ENCODE measurements around the gene CYBC1. TPM values are rescaled to one million over a fixed set of nuclear protein-coding genes. Genes with fewer than 3 reads are reported as not detected.

The CYBC1 gene
- polyA plus RNA-seq, 2 of the 4 experiments (the other 2 are of a cell fraction) = 81.8 to 86.5 TPM

- TF ChIP-seq FOSB (CRISPR knock-in tag; IDR thresholded peaks at IDR 0.05) = no peak
Observed at GRCh38 chr17:82491533-82491932, 41.0 kb upstream of the CYBC1 start (continued).

- ATAC-seq (no peak), FAIRE-seq (no peak), DNase-seq (ENCODE audit: low read depth in 1 of 2, low spot score in 1 of 2) (no peak)
- H3K4me3 ChIP-seq = no peak overlapping the region
- H3K9me3 ChIP-seq = no peaks in the 10 kb centered on the region
- ChIA-PET CTCF (interaction anchor here (0.9 to 5.7 kb wide), 5 partner anchors 16 to 140 kb away, joined by 3 to 26 read pairs (median 4); no protein-coding TSS in a partner anchor), POLR2A (no interaction called here)
- no peak overlapping the region for H3K27ac ChIP-seq
- no peak overlapping the region for H3K4me2 ChIP-seq
- WGBS (ENCODE audit: missing lambda C conversion rate) = 93% methylated on average over 10 of the region's 10 CpGs
- H3K4me1 ChIP-seq = peaks cover 23% of the 10 kb centered on the region
- TF ChIP-seq USF2 (IDR thresholded peaks at IDR 0.05) (no peak), RNF2 (IDR thresholded peaks at IDR 0.05; ENCODE audit: borderline replicate concordance, low read depth) (no peak), MAZ (IDR thresholded peaks at IDR 0.05; ENCODE audit: borderline replicate concordance, low read depth, low read length) (no peak), JUN (IDR thresholded peaks at IDR 0.05) (no peak), EHF (CRISPR knock-in tag; IDR thresholded peaks at IDR 0.05) (no peak), HES2 (IDR thresholded peaks at IDR 0.05) (no peak), E2F6 (IDR thresholded peaks at IDR 0.05; ENCODE audit: borderline replicate concordance, low read depth) (no peak), SMC3 (IDR thresholded peaks at IDR 0.05) (no peak), RFX5 (IDR thresholded peaks at IDR 0.05) (no peak), JUNB (IDR thresholded peaks at IDR 0.05) (no peak), RARB (CRISPR knock-in tag; IDR thresholded peaks at IDR 0.05) (no peak), SREBF2 (IDR thresholded peaks at IDR 0.05) (no peak), ELK1 (IDR thresholded peaks at IDR 0.05; ENCODE audit: low read depth, low read length) (no peak), ESRRA (IDR thresholded peaks at IDR 0.05; ENCODE audit: borderline replicate concordance, low read length) (no peak)
- TF ChIP-seq, protein P1, sequence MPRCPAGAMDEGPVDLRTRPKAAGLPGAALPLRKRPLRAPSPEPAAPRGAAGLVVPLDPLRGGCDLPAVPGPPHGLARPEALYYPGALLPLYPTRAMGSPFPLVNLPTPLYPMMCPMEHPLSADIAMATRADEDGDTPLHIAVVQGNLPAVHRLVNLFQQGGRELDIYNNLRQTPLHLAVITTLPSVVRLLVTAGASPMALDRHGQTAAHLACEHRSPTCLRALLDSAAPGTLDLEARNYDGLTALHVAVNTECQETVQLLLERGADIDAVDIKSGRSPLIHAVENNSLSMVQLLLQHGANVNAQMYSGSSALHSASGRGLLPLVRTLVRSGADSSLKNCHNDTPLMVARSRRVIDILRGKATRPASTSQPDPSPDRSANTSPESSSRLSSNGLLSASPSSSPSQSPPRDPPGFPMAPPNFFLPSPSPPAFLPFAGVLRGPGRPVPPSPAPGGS (IDR thresholded peaks at IDR 0.05) = no peak
Observed at GRCh38 chr17:82491196-82491530, 40.6 kb upstream of the CYBC1 start.

DNA sequence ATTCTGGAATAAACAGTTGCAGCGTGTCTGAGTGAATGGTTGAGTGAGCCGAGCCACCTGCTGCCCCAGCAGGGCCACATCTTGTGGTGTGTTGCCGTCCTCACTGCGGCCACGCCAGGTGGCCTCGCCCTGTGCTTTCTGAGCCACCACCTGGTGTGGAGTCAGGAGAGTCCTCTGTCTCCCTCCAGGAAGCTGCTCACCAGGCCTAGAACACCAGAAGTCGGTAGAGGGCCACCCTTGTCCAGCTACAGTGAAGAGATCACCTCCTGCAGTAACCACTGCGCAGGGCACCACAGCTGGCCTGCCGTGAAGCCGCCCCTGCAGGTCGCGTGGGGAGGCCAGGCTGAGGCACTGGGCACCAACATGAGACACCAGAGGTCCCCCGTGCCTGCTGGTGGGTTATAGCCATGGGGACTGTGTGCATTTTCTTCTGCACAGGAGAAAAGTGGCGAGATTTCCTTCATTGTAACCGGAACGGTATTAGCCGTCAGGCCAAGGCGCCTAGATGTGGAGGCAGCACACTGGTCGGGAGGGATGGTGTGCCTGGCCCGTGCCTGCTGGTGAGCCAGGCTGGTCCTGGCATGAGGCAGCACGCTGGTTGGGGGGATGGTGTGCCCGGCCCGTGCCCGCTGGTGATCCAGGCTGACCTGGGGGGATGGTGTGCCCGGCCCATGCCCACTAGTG is 40.1 kb upstream of the CYBC1 start:
- H3K4me2 ChIP-seq = no peak overlapping the region
- ATAC-seq (no peak), FAIRE-seq (no peak), DNase-seq (ENCODE audit: low read depth in 1 of 2, low spot score in 1 of 2) (no peak)
- ChIA-PET CTCF (interaction anchor here (0.9 to 5.7 kb wide), 4 partner anchors 36 to 140 kb away, joined by 3 to 26 read pairs (median 7); no protein-coding TSS in a partner anchor), POLR2A (no interaction called here)
- WGBS (ENCODE audit: missing lambda C conversion rate) = 88% methylated on average over 22 of the region's 25 CpGs
- peaks cover 23% of the 10 kb centered on the region for H3K4me1 ChIP-seq
- no peaks in the 10 kb centered on the region for H3K9me3 ChIP-seq
- H3K4me3 ChIP-seq = no peak overlapping the region
- H3K27ac ChIP-seq = no peak overlapping the region
- TF ChIP-seq, protein P1 (IDR thresholded peaks at IDR 0.05) = no peak
- TF ChIP-seq CBX8 (IDR thresholded peaks at IDR 0.05) = no peak
- no peak for TF ChIP-seq PBX3 (IDR thresholded peaks at IDR 0.05)
- TF ChIP-seq RARB (CRISPR knock-in tag; IDR thresholded peaks at IDR 0.05) = no peak
- no peak for TF ChIP-seq MAFK (IDR thresholded peaks at IDR 0.05; ENCODE audit: partially characterized antibody)
- no peak for TF ChIP-seq FOXS1 (CRISPR knock-in tag; IDR thresholded peaks at IDR 0.05)
- no peak for TF ChIP-seq HES2 (IDR thresholded peaks at IDR 0.05)
- TF ChIP-seq ZC3H11A (IDR thresholded peaks at IDR 0.05) = no peak
- TF ChIP-seq RCOR1 (IDR thresholded peaks at IDR 0.05; ENCODE audit: low read depth, low read length) = no peak
- no peak for TF ChIP-seq KDM5A (IDR thresholded peaks at IDR 0.05)
- no peak for TF ChIP-seq MAZ (IDR thresholded peaks at IDR 0.05; ENCODE audit: borderline replicate concordance, low read depth, low read length)
- no peak for TF ChIP-seq SMC3 (IDR thresholded peaks at IDR 0.05)
- no peak for TF ChIP-seq JUN (IDR thresholded peaks at IDR 0.05)
- TF ChIP-seq, protein P2, sequence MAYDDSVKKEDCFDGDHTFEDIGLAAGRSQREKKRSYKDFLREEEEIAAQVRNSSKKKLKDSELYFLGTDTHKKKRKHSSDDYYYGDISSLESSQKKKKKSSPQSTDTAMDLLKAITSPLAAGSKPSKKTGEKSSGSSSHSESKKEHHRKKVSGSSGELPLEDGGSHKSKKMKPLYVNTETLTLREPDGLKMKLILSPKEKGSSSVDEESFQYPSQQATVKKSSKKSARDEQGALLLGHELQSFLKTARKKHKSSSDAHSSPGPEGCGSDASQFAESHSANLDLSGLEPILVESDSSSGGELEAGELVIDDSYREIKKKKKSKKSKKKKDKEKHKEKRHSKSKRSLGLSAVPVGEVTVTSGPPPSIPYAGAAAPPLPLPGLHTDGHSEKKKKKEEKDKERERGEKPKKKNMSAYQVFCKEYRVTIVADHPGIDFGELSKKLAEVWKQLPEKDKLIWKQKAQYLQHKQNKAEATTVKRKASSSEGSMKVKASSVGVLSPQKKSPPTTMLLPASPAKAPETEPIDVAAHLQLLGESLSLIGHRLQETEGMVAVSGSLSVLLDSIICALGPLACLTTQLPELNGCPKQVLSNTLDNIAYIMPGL (CRISPR knock-in tag; IDR thresholded peaks at IDR 0.05; ENCODE audit: borderline replicate concordance) = no peak
- TF ChIP-seq CHD2 (IDR thresholded peaks at IDR 0.05; ENCODE audit: low read length, partially characterized antibody) = no peak
- TF ChIP-seq POLR2AphosphoS2 (conservative IDR thresholded peaks at IDR 0.05; ENCODE audit: low read length) = no peak
